Measurements from ENCODE around the gene GOLIM4. TPM values are rescaled to one million over a fixed set of nuclear protein-coding genes. Genes with fewer than 3 reads are reported as not detected.

Gene GOLIM4
- total and polyA plus RNA-seq, 7 donors = 8.6 to 34.1 (median 13.4) TPM

- Histone ChIP-seq H3K4me3 (no peak overlapping the region), H3K27me3 (ENCODE audit: insufficient read depth in 3 of 3, low read length in 2 of 3) (no peaks in the 10 kb centered on the region), H3K9me3 (no peaks in the 10 kb centered on the region), H3K27ac (no peak overlapping the region), H3K36me3 (ENCODE audit: insufficient read depth in 1 of 2, low read depth in 1 of 2) (no peaks in the 10 kb centered on the region), H3K4me1 (no peaks in the 10 kb centered on the region)
- 64 to 79% (median 69%) methylated on average over 2 of the region's 2 CpGs for WGBS, 3 donors
- ATAC-seq (no peak), DNase-seq (no peak)
- TF ChIP-seq CTCF (IDR thresholded peaks at IDR 0.05) = no peak
- intact Hi-C loops (cut with DNase I) = no loop called here
Observed at GRCh38 chr3:167973046-167973445, 122.7 kb downstream of the GOLIM4 start.

DNA sequence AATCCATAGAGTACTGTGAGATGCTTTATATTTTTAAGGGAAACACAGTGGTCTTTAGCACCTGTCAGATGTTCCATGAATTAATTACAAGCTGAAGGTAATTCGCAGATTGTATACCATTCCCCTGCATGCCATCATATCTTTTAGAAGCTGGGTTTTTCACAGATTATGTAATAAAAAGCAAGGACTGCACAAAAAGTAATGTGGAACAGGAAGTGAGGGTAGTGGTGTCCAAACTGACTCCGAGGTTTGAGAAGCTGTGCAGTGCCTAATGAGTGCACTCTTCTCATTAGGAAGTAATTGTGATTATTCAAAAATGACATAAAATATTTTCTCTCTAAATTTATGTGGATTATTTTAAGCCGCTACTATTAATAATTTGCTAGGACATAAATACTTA is 123.2 kb downstream of the GOLIM4 start:
- intact Hi-C loops (cut with DNase I) = no loop called here
- WGBS, 3 donors = 67 to 83% (median 83%) methylated on average over 3 of the region's 3 CpGs
- H3K27me3 ChIP-seq (ENCODE audit: insufficient read depth in 3 of 3, low read length in 2 of 3) = no peaks in the 10 kb centered on the region
- H3K36me3 ChIP-seq (ENCODE audit: insufficient read depth in 1 of 2, low read depth in 1 of 2) = no peaks in the 10 kb centered on the region
- no peak overlapping the region for H3K27ac ChIP-seq
- ATAC-seq (no peak), DNase-seq (no peak)
- no peak for TF ChIP-seq CTCF (IDR thresholded peaks at IDR 0.05)
- H3K4me3 ChIP-seq = no peak overlapping the region
- H3K4me1 ChIP-seq = no peaks in the 10 kb centered on the region
- H3K9me3 ChIP-seq = no peaks in the 10 kb centered on the region

DNA sequence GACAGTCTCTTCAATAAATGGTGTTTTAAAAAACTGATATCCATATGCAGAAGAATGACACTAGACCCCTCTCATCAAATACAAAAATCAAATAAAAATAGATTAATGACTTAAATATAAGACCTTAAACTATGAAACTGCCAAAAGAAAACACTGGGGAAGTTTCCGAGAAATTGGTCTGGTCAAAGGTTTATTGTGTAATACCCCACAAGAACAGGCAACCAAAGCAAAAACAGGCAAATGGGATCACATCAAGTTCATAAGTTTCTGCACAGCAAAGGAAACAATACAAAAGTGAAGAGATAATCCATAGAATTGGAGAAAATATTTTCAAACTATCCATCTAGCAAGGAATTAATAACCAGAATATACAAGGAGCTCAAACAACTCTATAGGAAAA is 126.2 kb downstream of the GOLIM4 start:
- H3K36me3 ChIP-seq (ENCODE audit: insufficient read depth in 1 of 2, low read depth in 1 of 2) = no peaks in the 10 kb centered on the region
- H3K27me3 ChIP-seq (ENCODE audit: insufficient read depth in 3 of 3, low read length in 2 of 3) = no peaks in the 10 kb centered on the region
- no peak overlapping the region for H3K4me3 ChIP-seq
- ATAC-seq (no peak), DNase-seq (no peak)
- no peaks in the 10 kb centered on the region for H3K9me3 ChIP-seq
- intact Hi-C loops (cut with DNase I) = no loop called here
- 86 to 97% (median 92%) methylated on average over 1 of the region's 1 CpG for WGBS, 3 donors
- no peak overlapping the region for H3K27ac ChIP-seq
- no peaks in the 10 kb centered on the region for H3K4me1 ChIP-seq
- no peak for TF ChIP-seq CTCF (IDR thresholded peaks at IDR 0.05)

DNA sequence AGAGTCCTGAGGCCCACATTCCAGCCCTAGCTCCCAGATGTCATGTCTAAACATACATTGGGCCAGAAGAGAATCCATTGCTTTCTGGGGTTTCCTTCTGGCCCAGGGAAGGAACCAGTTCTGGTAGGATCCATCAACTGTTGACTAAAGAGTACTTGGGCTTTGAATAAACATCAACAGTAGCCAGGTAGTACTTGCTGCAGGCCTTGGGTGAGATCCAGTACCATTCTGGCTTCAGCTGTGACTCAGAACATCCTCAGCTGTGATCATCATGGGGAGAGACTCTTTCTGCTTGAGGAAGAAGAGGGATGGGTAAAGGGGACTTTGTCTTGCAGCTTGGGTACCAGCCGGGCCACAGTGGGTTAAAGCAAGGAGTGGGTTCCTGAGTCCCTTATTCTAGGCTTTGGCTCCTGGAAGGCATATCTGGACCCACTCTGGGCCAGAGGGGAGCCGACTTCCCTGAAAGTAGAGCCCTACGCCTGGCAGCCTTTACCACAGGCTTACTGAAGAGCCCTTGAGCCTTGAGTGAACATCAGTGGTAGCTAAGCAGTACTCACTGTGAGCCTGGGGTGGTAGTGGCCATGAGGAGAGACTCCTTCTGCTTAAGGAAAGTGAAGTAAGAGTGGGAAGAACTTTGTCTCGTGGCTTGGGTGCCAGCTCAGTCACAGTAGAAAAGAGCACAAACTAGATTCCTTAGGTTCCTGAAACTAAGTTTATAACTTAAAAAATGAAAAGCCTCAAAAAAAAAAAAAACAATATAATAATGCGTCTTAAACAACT is 128.3 kb downstream of the GOLIM4 start:
- H3K4me3 ChIP-seq = no peak overlapping the region
- TF ChIP-seq CTCF (IDR thresholded peaks at IDR 0.05) = no peak
- no peak for ATAC-seq
- H3K36me3 ChIP-seq (ENCODE audit: insufficient read depth in 1 of 2, low read depth in 1 of 2) = no peaks in the 10 kb centered on the region
- no peak for DNase-seq
- no peaks in the 10 kb centered on the region for H3K27me3 ChIP-seq (ENCODE audit: insufficient read depth in 3 of 3, low read length in 2 of 3)
- H3K4me1 ChIP-seq = no peaks in the 10 kb centered on the region
- H3K9me3 ChIP-seq = no peaks in the 10 kb centered on the region
- H3K27ac ChIP-seq = no peak overlapping the region
- intact Hi-C loops (cut with DNase I) = no loop called here
- 87 to 89% (median 88%) methylated on average over 5 of the region's 5 CpGs for WGBS, 3 donors

All from psoas muscle (tissue), 8 donors.